Activated CD4-positive, alpha-beta T cell treated with anti-CD3 and anti-CD28 coated beads for 24 hours (primary cell): Measurements from ENCODE around the gene RRBP1.

Source experiments
- DNase-seq, 2 donors: peaks; one replicate each; pipeline ENCODE4 v3.0.0-alpha.2; 2020; ENCODE audit warnings: low read depth in 2 of 2

RRBP1 gene

GRCh38 chr20:17683218-17684076 lies 1.4 kb upstream of the RRBP1 start:
- DNase-seq: no peak

GRCh38 chr20:17682889-17683198 lies 802 bp upstream of the RRBP1 start:
- no peak for DNase-seq

DNA sequence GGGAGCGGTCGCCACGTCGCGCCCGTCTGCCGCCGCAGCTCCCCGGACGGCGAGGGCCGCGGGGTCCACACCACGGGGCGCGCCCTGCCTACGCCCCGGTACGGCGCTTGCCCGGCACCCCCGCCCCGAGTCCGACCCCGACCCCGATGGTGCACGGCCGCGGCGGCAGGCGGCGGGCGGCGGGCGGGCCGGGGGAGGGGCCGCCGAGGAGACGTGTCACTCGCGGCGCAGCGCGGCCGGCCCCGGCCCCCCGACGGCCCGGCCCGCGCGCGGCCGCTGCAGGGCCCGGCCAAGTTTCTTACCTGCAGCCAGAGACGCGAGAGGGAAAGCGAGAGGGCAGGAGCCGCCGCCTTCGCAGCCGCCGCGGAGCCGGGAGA lies 328 bp downstream of the RRBP1 start:
- no peak for DNase-seq

DNA sequence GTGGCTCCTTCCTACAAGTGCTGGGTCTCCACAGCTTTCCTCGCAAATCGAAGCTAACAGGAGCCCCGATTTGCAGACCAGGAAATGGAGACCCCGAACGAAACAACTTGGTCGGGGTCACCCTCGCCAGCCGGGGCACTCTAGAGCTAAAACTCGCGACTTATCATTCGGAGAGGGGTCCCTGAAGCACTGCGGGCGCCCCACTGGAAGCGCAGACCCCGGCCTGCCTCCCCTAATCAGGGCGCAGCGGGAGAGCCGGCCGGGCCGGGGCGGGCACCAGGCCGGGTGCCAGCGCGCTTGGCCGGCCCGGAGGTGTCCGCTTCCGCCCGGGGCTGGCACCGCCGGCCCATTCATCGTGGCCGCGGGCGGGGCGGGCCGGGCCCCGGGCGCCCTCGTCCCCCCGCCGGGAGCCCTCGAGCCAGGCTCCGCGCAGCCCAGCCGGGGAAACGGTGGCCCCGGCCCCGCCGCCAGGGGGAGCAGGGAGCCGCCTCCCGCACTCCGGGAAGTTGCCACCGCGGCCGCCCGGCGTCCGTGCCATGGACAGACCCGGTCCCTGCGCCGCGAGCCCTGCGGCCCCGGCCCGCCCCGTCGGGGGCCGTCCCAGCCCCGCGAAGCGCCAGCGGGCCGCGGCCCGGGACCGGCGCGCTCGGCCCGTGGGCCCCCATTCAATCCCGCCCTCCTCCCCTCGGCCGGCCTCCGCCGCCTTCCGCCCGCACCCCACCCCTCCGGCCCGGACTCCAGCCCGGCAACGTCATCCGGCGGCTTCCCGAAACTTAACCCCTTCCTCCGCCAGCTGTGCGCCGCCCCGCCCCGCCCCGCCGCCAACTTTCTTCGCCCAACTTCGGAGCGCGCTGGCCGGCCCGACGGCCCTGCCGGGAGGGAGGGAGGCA lies 961 bp downstream of the RRBP1 start:
- peak; percentile 65 to 67 for DNase-seq

- DNase-seq: no peak
These were observed 1.9 kb downstream of the RRBP1 start for GRCh38 chr20:17679941-17680835.

GRCh38 chr20:17678886-17679285 lies 3.2 kb downstream of the RRBP1 start:
- DNase-seq: no peak

- no peak for DNase-seq
These were observed 3.7 kb downstream of the RRBP1 start for GRCh38 chr20:17678295-17678694.

- DNase-seq: no peak
These were observed 5.1 kb downstream of the RRBP1 start for GRCh38 chr20:17676942-17677341.

- DNase-seq: no peak
These were observed 5.7 kb downstream of the RRBP1 start for GRCh38 chr20:17676378-17676759.

DNA sequence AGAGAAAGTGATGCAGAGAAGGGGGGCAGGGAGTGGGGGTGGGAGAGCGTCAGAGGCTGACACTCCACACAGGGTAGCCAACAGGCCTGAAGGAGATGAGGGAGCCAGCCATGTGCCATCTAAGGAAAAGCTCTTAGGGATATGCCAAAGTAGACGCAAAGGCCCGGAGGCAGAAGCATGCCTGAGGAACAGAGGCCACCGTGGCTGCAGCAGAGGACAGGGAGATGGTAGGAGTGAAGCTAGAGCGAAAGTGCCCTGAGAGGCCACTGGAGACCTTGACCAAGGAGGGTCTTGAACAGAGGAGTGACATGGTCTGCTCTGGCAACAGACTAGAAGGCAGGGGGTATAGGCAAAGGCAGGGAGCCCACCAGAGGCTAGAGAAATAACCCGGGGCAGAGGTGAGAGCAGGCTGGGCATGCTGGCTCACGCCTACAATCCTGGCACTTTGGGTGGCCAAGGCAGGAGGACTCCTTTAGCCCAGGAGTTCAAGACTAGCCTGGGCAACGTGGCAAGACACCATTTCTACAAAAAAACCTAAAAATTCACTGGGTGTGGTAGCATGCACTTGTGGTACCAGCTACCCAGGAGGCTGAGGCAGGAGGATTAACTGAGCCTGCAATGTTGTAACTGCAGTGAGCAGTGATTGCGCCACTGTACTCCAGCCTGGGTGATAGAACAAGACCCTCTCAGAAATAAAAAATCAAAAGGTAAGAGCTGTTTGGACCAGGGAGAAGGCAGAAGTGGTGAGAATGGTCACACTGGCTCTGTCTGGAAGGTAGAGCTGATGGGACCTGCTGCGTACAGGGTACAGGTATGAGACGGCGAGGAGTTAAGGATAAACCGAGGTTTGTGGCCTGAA lies 6.3 kb downstream of the RRBP1 start:
- no peak for DNase-seq

GRCh38 chr20:17674722-17675518 lies 7.1 kb downstream of the RRBP1 start:
- no peak for DNase-seq

DNA sequence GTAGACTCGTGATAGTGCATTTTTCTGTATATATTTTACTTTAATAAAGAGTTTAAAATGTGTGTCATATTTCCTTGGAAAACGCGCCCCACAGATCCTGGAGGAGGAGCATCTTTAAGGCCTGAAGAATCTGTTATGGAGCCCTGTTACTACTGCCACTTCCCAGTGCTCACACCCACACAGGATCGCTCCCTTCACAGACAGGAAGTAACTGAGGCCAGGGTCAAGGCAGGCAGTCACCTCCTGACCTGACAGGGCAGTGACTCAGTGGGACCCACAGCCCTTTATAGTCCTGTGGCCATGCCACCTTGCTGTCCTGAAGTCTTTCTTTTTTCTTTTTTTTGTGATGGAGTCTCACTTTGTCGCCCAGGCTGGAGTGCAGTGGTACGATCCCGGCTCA lies 9.0 kb downstream of the RRBP1 start:
- DNase-seq: no peak

GRCh38 chr20:17671565-17671964 lies 10.5 kb downstream of the RRBP1 start:
- no peak for DNase-seq

- DNase-seq: no peak
These were observed 11.0 kb downstream of the RRBP1 start for GRCh38 chr20:17671011-17671410.

DNA sequence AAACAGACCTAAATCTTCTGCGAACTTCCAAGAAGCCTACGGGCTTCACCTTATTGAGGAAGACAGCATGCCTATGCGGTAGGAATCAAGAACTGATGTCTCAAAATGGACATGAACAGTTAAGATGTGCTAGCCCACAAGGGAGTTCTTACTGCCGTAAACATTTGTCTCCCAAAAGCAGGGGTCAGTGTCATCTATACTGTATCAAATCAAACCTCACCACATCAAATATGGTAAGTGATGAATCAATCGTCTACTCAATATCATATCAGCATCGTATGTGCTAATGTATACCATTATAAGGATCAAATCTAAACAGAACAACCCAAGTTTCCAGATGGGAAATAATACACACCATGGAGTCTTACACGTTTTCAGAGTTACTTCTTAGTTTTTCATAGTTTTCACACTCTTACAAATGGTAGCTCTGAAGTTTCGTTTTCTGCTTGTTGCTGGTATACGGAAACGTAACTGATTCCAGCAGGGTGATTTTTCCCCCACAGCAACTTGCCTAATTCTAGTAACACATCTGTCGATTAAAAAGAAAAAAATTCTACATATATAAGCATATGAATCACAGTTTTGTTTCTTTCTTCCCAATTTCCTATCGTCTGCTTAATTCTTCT lies 12.6 kb downstream of the RRBP1 start:
- DNase-seq: no peak

GRCh38 chr20:17668432-17668831 lies 13.6 kb downstream of the RRBP1 start:
- no peak for DNase-seq

- no peak for DNase-seq
These were observed 14.6 kb downstream of the RRBP1 start for GRCh38 chr20:17667445-17667844.

DNA sequence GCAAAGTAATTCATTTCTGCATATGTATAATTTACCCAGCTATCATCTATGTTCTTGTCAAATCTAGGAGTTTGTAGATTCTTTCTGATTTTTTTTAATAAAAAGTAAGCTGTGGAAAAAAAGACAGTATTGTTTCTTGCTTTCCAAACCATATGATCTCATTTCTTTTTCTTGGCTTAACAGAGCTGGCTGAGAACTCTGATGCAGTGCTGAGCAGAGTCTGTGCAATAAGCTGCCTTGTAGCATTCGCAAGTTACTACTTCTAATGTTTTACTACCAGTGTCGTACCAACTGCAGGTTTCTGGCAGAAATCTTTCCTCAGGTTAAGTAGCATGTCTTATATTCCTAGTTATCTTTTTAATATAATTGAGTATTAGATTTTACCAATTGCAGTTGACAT lies 15.6 kb downstream of the RRBP1 start:
- no peak for DNase-seq

GRCh38 chr20:17665756-17666155 lies 16.3 kb downstream of the RRBP1 start:
- no peak for DNase-seq
